ENCODE data around the gene CHCHD1. TPM values are rescaled to one million over a fixed set of nuclear protein-coding genes. Genes with fewer than 3 reads are reported as not detected.
A peak's percentile ranks its signal among the peaks of the same experiment; 100 is the strongest.

The CHCHD1 gene
- total RNA-seq, 4 donors from 2014 or later = 12.7 to 26.0 (median 22.5) TPM

- no peaks in the 10 kb centered on the region for H3K9me3 ChIP-seq
Measured at GRCh38 chr10:73810735-73811465, 29.1 kb downstream of the CHCHD1 start.

GRCh38 chr10:73812657-73813056 lies 30.8 kb downstream of the CHCHD1 start:
- no peak for TF ChIP-seq POLR2A (IDR thresholded peaks at IDR 0.05)
- TF ChIP-seq, protein P1, sequence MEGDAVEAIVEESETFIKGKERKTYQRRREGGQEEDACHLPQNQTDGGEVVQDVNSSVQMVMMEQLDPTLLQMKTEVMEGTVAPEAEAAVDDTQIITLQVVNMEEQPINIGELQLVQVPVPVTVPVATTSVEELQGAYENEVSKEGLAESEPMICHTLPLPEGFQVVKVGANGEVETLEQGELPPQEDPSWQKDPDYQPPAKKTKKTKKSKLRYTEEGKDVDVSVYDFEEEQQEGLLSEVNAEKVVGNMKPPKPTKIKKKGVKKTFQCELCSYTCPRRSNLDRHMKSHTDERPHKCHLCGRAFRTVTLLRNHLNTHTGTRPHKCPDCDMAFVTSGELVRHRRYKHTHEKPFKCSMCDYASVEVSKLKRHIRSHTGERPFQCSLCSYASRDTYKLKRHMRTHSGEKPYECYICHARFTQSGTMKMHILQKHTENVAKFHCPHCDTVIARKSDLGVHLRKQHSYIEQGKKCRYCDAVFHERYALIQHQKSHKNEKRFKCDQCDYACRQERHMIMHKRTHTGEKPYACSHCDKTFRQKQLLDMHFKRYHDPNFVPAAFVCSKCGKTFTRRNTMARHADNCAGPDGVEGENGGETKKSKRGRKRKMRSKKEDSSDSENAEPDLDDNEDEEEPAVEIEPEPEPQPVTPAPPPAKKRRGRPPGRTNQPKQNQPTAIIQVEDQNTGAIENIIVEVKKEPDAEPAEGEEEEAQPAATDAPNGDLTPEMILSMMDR (IDR thresholded peaks at IDR 0.05) = no peak
- no peak for TF ChIP-seq POLR2AphosphoS5 (IDR thresholded peaks at IDR 0.05)
- no peak for TF ChIP-seq EP300 (IDR thresholded peaks at IDR 0.05)

More at GRCh38 chr10:73810735-73811465, 29.1 kb downstream of the CHCHD1 start:
- peak overlapping the region; percentile 86 for H3K4me3 ChIP-seq
- peaks cover 34% of the 10 kb centered on the region for H3K4me1 ChIP-seq
- 0% methylated on average over 10 of the region's 63 CpGs for WGBS
- H3K27ac ChIP-seq = peak overlapping the region; percentile 84
- TF ChIP-seq, protein P1 (IDR thresholded peaks at IDR 0.05) = no peak
- no peak for TF ChIP-seq POLR2AphosphoS5 (IDR thresholded peaks at IDR 0.05)
- TF ChIP-seq POLR2A (IDR thresholded peaks at IDR 0.05) = no peak
- TF ChIP-seq EP300 (IDR thresholded peaks at IDR 0.05) = no peak
- H3K27me3 ChIP-seq = no peaks in the 10 kb centered on the region
- peaks cover 48% of the 10 kb centered on the region for H3K36me3 ChIP-seq
- DNase-seq (ENCODE audit: low spot score in 2 of 2) = no peak

GRCh38 chr10:73813333-73813732 lies 31.5 kb downstream of the CHCHD1 start:
- Histone ChIP-seq H3K4me1 (peaks cover 47% of the 10 kb centered on the region), H3K9me3 (no peaks in the 10 kb centered on the region), H3K4me3 (no peak overlapping the region), H3K27me3 (no peaks in the 10 kb centered on the region), H3K27ac (no peak overlapping the region), H3K36me3 (peaks cover 33% of the 10 kb centered on the region)
- TF ChIP-seq, protein P1 (IDR thresholded peaks at IDR 0.05) = no peak
- TF ChIP-seq POLR2AphosphoS5 (IDR thresholded peaks at IDR 0.05) (no peak), POLR2A (IDR thresholded peaks at IDR 0.05) (no peak), EP300 (IDR thresholded peaks at IDR 0.05) (no peak)
- DNase-seq (ENCODE audit: low spot score in 2 of 2) = no peak
- WGBS = 88% methylated on average over 7 of the region's 7 CpGs

More at GRCh38 chr10:73812657-73813056, 30.8 kb downstream of the CHCHD1 start:
- H3K4me1 ChIP-seq = peaks cover 43% of the 10 kb centered on the region
- DNase-seq (ENCODE audit: low spot score in 2 of 2) = no peak
- H3K4me3 ChIP-seq = no peak overlapping the region
- 77% methylated on average over 4 of the region's 4 CpGs for WGBS
- no peaks in the 10 kb centered on the region for H3K9me3 ChIP-seq
- H3K36me3 ChIP-seq = peaks cover 40% of the 10 kb centered on the region
- H3K27me3 ChIP-seq = no peaks in the 10 kb centered on the region
- H3K27ac ChIP-seq = no peak overlapping the region

- H3K36me3 ChIP-seq = peaks cover 31% of the 10 kb centered on the region
Measured at GRCh38 chr10:73814276-73814895, 32.5 kb downstream of the CHCHD1 start.

More at GRCh38 chr10:73814276-73814895, 32.5 kb downstream of the CHCHD1 start:
- Histone ChIP-seq H3K27ac (no peak overlapping the region), H3K4me1 (peaks cover 53% of the 10 kb centered on the region), H3K9me3 (no peaks in the 10 kb centered on the region), H3K27me3 (no peaks in the 10 kb centered on the region), H3K4me3 (no peak overlapping the region)
- no peak for TF ChIP-seq EP300 (IDR thresholded peaks at IDR 0.05)
- TF ChIP-seq POLR2AphosphoS5 (IDR thresholded peaks at IDR 0.05) = no peak
- TF ChIP-seq POLR2A (IDR thresholded peaks at IDR 0.05) = no peak
- TF ChIP-seq, protein P1 (IDR thresholded peaks at IDR 0.05) = no peak
- 89% methylated on average over 13 of the region's 13 CpGs for WGBS
- no peak for DNase-seq (ENCODE audit: low spot score in 2 of 2)

All from suprapubic skin (tissue), 4 donors.